H9 (cell line): ENCODE measurements around the gene CTPS2. TPM values are rescaled to one million over a fixed set of nuclear protein-coding genes. Genes with fewer than 3 reads are reported as not detected.

Experiments used
- DNase-seq: peaks from one replicate; pipeline ENCODE4 v3.0.0-alpha.2; 2017
- H2AFZ ChIP-seq: one replicate; pipeline ENCODE4 v1.6.1; 2013; ENCODE audit warnings: mild to moderate bottlenecking, low read length, control low read depth, moderate library complexity
- H2AK5ac ChIP-seq: 2 replicates; pipeline ENCODE4 v1.6.1; 2013; ENCODE audit warnings: low read length, control low read depth, mixed read lengths; ENCODE audit not compliant: insufficient read length
- H2BK120ac ChIP-seq: one replicate; pipeline ENCODE4 v1.6.1; 2013; ENCODE audit warnings: low read depth, mild to moderate bottlenecking, low read length, control low read depth, inconsistent platforms; ENCODE audit not compliant: poor library complexity, severe bottlenecking
- H2BK12ac ChIP-seq: 2 replicates; pipeline ENCODE4 v1.6.1; 2013; ENCODE audit warnings: low read length, control low read depth, mixed read lengths, low read depth; ENCODE audit not compliant: insufficient read length
- H2BK15ac ChIP-seq: 2 replicates; pipeline ENCODE4 v1.6.1; 2013; ENCODE audit warnings: low read depth, low read length, control low read depth
- H2BK20ac ChIP-seq: one replicate; pipeline ENCODE4 v1.6.1; 2013; ENCODE audit warnings: low read depth, mild to moderate bottlenecking, low read length, control low read depth, inconsistent platforms; ENCODE audit not compliant: poor library complexity, severe bottlenecking
- H2BK5ac ChIP-seq: 2 replicates; pipeline ENCODE4 v1.6.1; 2013; ENCODE audit warnings: low read length, control low read depth, mixed read lengths; ENCODE audit not compliant: insufficient read length
- H3K14ac ChIP-seq: 2 replicates; pipeline ENCODE4 v1.6.1; 2013; ENCODE audit warnings: low read length, control low read depth; ENCODE audit not compliant: insufficient read depth
- H3K18ac ChIP-seq: 2 replicates; pipeline ENCODE4 v1.6.1; 2013; ENCODE audit warnings: low read depth, mild to moderate bottlenecking, mixed read lengths, low read length, control low read depth; ENCODE audit not compliant: insufficient read length
- H3K23ac ChIP-seq: 2 replicates; pipeline ENCODE4 v1.6.1; 2013; ENCODE audit warnings: low read length, control low read depth, mixed read lengths, low read depth; ENCODE audit not compliant: insufficient read length
- H3K23me2 ChIP-seq: 2 replicates; pipeline ENCODE4 v1.6.1; 2013; ENCODE audit warnings: low read depth, mild to moderate bottlenecking, mixed read lengths, low read length, control low read depth; ENCODE audit not compliant: insufficient read length, poor library complexity, severe bottlenecking
- H3K27ac ChIP-seq: 2 replicates; pipeline ENCODE4 v1.5.1; 2013; ENCODE audit warnings: low read length, control low read depth, mixed read lengths, low read depth; ENCODE audit not compliant: insufficient read length
- H3K27me3 ChIP-seq: 2 replicates; pipeline ENCODE4 v1.6.1; 2013; ENCODE audit warnings: low read length, control low read depth, inconsistent platforms; ENCODE audit not compliant: insufficient read depth
- H3K4ac ChIP-seq: 2 replicates; pipeline ENCODE4 v1.6.1; 2013; ENCODE audit warnings: low read depth, mild to moderate bottlenecking, control low read depth, inconsistent platforms, low read length, moderate library complexity
- H3K4me1 ChIP-seq: 2 replicates; pipeline ENCODE4 v1.6.1; 2013; ENCODE audit warnings: low read length, control low read depth, inconsistent platforms; ENCODE audit not compliant: insufficient read depth
- H3K4me2 ChIP-seq: 2 replicates; pipeline ENCODE4 v1.6.1; 2013; ENCODE audit warnings: low read length, control low read depth, mixed read lengths; ENCODE audit not compliant: insufficient read length, insufficient read depth
- H3K56ac ChIP-seq: 2 replicates; pipeline ENCODE4 v1.6.1; 2013; ENCODE audit warnings: low read depth, mild to moderate bottlenecking, mixed read lengths, low read length, control low read depth; ENCODE audit not compliant: insufficient read length
- H3K79me1 ChIP-seq: 2 replicates; pipeline ENCODE4 v1.6.1; 2013; ENCODE audit warnings: low read depth, mild to moderate bottlenecking, moderate library complexity, low read length, control low read depth, inconsistent platforms; ENCODE audit not compliant: insufficient read depth, poor library complexity, severe bottlenecking
- H3K79me2 ChIP-seq: 2 replicates; pipeline ENCODE4 v1.6.1; 2013; ENCODE audit warnings: low read length, control low read depth, inconsistent platforms; ENCODE audit not compliant: insufficient read depth
- H3K9ac ChIP-seq: 2 replicates; pipeline ENCODE4 v1.6.1; 2013; ENCODE audit warnings: low read length, control low read depth, mixed read lengths; ENCODE audit not compliant: insufficient read length; ENCODE audit errors: extremely low read depth
- H3K9me3 ChIP-seq: one replicate; pipeline ENCODE4 v1.6.1; 2013; ENCODE audit warnings: low read depth, low read length, inconsistent platforms; ENCODE audit not compliant: control insufficient read depth
- H3T11ph ChIP-seq: one replicate; pipeline ENCODE4 v1.6.1; 2013; ENCODE audit warnings: mild to moderate bottlenecking, low read length, control low read depth, inconsistent platforms
- H4K20me1 ChIP-seq: one replicate; pipeline ENCODE4 v1.6.1; 2013; ENCODE audit not compliant: control insufficient read depth, insufficient read length, insufficient read depth
- H4K5ac ChIP-seq: 2 replicates; pipeline ENCODE4 v1.6.1; 2013; ENCODE audit warnings: low read depth, mild to moderate bottlenecking, mixed read lengths, low read length, control low read depth; ENCODE audit not compliant: insufficient read length
- H4K8ac ChIP-seq: replicated peaks from 2 replicates; pipeline ENCODE4 v1.6.1; 2013; ENCODE audit warnings: low read length, control low read depth, mixed read lengths, low read depth; ENCODE audit not compliant: insufficient read length
- H4K91ac ChIP-seq: 2 replicates; pipeline ENCODE4 v1.6.1; 2013; ENCODE audit warnings: low read depth, mild to moderate bottlenecking, moderate library complexity, mixed read lengths, low read length, control low read depth; ENCODE audit not compliant: insufficient read length
- H3K27ac Mint-ChIP-seq, 3 experiments: 2 replicates in 2 of 3; 3 replicates in 1 of 3; pipeline ENCODE4 v1.8.0; 2020 to 2021; ENCODE audit warnings: mixed read lengths in 3 of 3, mild to moderate bottlenecking in 1 of 3, moderate library complexity in 1 of 3
- H3K27me3 Mint-ChIP-seq: 2 replicates; pipeline ENCODE4 v1.8.0; 2021; ENCODE audit warnings: low read depth, mild to moderate bottlenecking, moderate library complexity, mixed read lengths
- H3K36me3 Mint-ChIP-seq, 3 experiments: 2 replicates in 2 of 3; 3 replicates in 1 of 3; pipeline ENCODE4 v1.8.0; 2020 to 2021; ENCODE audit warnings: low read depth in 3 of 3, mixed read lengths in 3 of 3; ENCODE audit not compliant: insufficient read depth in 1 of 3
- H3K4me1 Mint-ChIP-seq, 2 experiments: 2 replicates each; pipeline ENCODE4 v1.8.0; 2020; ENCODE audit warnings: mixed read lengths in 2 of 2
- H3K4me3 Mint-ChIP-seq, 2 experiments: 2 replicates in 1 of 2; 3 replicates in 1 of 2; pipeline ENCODE4 v1.8.0; 2020 to 2021; ENCODE audit warnings: mild to moderate bottlenecking in 2 of 2, mixed read lengths in 2 of 2, moderate library complexity in 1 of 2
- H3K9me3 Mint-ChIP-seq, 2 experiments: 2 replicates in 1 of 2; 3 replicates in 1 of 2; pipeline ENCODE4 v1.8.0; 2020; ENCODE audit warnings: mild to moderate bottlenecking in 2 of 2, mixed read lengths in 2 of 2, moderate library complexity in 1 of 2
- CTCF ChIP-seq: fragments of 200-600 bp; sonication (generic); conservative IDR thresholded peaks from 3 replicates; pipeline ENCODE4 v1.8.0; 2021; ENCODE audit warnings: antibody characterized with exemption, mild to moderate bottlenecking
- WGBS: extraction: QIAGEN DNeasy Blood & Tissue Kit; methylation state at CpG from one replicate; pipeline ENCODE4 v1.1.7; 2013; ENCODE audit warnings: missing lambda C conversion rate, low lambda C conversion rate, mixed read lengths; ENCODE audit not compliant: insufficient read length; ENCODE audit errors: extremely low coverage; 5-methylcytosine and 5-hydroxymethylcytosine counted together
- total RNA-seq: library from RNA; stranded (reverse); gene quantifications from 2 replicates; pipeline ENCODE4 v1.2.1, GENCODE V29; 2021

Gene CTPS2
- total RNA-seq, 1 experiment from 2014 or later, result 69.7 TPM

- Mint-ChIP-seq H3K27me3 (no peaks in the 10 kb centered on the region), H3K4me1 (peaks cover 8 to 9% of the 10 kb centered on the region in 2 experiments), H3K27ac (no peak overlapping the region), H3K4me3 (no peak overlapping the region), H3K9me3 (no peaks in the 10 kb centered on the region; a peak in 1 of 5 replicates), H3K36me3 (peaks cover 34 to 80% (median 63%) of the 10 kb centered on the region in 3 experiments)
- Histone ChIP-seq H4K8ac (no peak overlapping the region), H3K23ac (no peak overlapping the region), H2BK15ac (no peak overlapping the region), H3K9me3 (no peaks in the 10 kb centered on the region), H2AFZ (no peak overlapping the region), H3K4me1 (no peaks in the 10 kb centered on the region; the same call in 1 of the 2 replicates), H3K4me2 (no peak overlapping the region), H3K14ac (no peak overlapping the region), H2BK20ac (no peak overlapping the region), H2BK120ac (no peak overlapping the region), H3K4ac (no peak overlapping the region), H3K79me1 (no peaks in the 10 kb centered on the region), H3K27me3 (no peaks in the 10 kb centered on the region), H4K91ac (no peak overlapping the region), H4K20me1 (no peaks in the 10 kb centered on the region), H3K18ac (no peak overlapping the region), H3K79me2 (no peaks in the 10 kb centered on the region), H2BK5ac (no peak overlapping the region), H4K5ac (no peak overlapping the region), H3T11ph (no peak overlapping the region), H2BK12ac (no peak overlapping the region), H3K9ac (no peak overlapping the region), H3K56ac (no peak overlapping the region), H3K23me2 (no peaks in the 10 kb centered on the region), H3K27ac (no peak overlapping the region), H2AK5ac (no peak overlapping the region)
- WGBS, result no CpG with 5 or more reads among the region's 5 CpGs
- DNase-seq, result no peak
- TF ChIP-seq CTCF, result no peak
Measured at GRCh38 chrX:16635040-16635439, 77.4 kb downstream of the CTPS2 start.
